AG08396 (cell line): Measurements from ENCODE around the gene ERC1.

Source experiments
- DNase-seq: peaks from one replicate; pipeline ENCODE4 v3.0.0; 2012; ENCODE audit warnings: low spot score, mixed read lengths

Gene ERC1

GRCh38 chr12:990661-991349 lies at the start of gene ERC1:
Gene ERC1 (plus strand): TSS chr12:991223. CDS start chr12:1027904, 36,681 bp downstream.
- peak; percentile 96 for DNase-seq

DNA sequence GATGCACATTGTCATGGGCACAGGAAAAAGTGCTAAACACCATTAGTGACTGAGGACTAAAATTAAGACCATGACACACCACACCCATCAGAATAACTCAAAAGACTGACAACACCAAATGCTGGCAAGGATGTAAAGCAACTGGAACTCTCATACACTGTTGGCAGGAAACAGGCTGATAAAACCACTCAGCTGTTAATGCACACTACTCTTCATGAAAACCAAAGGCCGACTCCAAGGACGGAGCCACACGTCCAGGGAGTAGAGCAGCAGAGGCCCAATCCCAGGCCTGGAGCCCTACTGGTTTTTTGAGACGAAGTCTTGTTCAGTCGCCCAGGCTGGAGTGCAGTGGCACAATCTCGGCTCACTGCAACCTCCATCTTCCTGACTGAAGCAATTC lies 48.0 kb upstream of the ERC1 start:
- DNase-seq, result no peak

DNA sequence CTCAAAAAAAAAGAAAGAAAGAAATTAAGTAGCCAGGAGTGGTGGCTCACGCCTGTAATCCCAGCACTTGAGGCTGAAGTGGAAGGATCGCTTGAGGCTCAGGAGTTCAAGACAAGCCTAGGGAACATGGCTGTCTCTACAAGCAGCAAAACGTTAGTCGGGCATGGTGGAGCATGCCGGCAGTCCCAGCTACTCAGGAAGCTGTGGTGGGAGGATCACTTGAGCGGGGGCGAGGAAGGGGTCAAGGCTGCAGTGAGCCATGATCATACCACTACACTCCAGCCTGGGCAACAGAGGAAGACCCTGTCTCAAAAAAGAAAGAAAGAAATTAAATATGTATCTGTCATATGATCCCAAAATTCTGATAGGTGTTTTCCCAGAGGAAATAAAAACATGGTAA lies 46.8 kb upstream of the ERC1 start:
- no peak for DNase-seq

GRCh38 chr12:946212-946611 lies 44.8 kb upstream of the ERC1 start:
- DNase-seq, result no peak

DNA sequence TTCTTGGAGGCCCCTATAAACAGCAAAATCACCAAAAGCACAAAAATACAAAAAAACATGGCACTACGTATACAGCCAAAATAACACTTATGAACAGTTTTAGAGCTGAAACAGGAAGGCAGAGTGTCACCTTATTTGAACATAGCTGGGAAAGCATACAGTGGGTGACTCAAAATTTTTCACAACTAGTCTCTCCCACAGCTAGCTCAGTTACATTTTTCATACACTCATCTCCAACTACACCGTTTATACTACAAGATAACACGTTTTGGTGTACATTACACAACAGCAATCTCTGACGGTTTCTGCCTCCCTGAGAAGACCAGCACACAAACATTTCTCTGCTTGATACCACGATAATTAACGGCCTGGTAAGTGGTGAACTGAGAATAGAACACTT lies 44.4 kb upstream of the ERC1 start:
- DNase-seq, result no peak

GRCh38 chr12:948238-948637 lies 42.8 kb upstream of the ERC1 start:
- DNase-seq, result no peak

DNA sequence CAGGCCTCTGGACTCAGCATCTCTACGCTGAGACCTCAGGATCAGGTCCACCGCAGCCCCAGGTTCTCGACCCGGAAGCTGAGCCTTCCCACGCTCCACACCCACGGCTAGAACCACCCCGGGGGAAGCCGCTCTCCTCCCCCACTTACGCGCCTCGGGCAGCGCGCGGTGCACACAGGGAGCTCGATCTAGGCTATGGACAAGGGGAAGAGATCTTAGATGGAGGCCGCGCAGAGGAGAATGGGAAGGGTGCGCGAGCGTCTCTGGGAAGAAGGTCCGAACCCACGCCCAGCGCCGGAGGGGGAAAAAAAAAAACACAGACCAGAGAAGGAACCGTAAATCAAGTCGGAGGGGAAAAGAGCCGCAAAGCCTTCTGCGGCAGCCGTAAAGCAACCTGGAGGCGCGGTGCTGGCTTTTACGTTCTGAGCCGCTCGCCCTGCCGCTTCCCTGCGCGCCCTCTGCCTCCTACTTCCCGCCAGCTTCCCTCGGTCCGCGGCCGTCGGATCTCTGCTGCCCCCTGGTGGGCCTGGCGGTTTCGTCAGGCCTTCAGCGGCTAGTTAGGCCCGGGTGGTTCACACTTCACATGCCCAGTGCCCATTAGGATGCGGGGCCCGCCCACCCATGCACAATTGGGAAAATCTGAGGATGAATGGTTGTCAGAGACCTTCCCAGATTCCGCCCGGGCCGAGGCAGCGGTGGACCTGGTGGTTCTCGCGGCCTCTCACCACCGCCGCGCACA lies 41.4 kb upstream of the ERC1 start, which contains the start of gene RAD52:
Gene RAD52 (minus strand): TSS at position 242 of the 739 bp plus-strand sequence. CDS start 16,636 bp downstream, outside the sequence.
- peak; percentile 95 for DNase-seq

- DNase-seq, result no peak
Measured at GRCh38 chr12:951176-951575, 39.8 kb upstream of the ERC1 start.

GRCh38 chr12:953776-954175 lies 37.2 kb upstream of the ERC1 start:
- peak; percentile 35 for DNase-seq

- DNase-seq, result no peak
Measured at GRCh38 chr12:954741-955140, 36.3 kb upstream of the ERC1 start.

- no peak for DNase-seq
Measured at GRCh38 chr12:955939-956338, 35.1 kb upstream of the ERC1 start.

DNA sequence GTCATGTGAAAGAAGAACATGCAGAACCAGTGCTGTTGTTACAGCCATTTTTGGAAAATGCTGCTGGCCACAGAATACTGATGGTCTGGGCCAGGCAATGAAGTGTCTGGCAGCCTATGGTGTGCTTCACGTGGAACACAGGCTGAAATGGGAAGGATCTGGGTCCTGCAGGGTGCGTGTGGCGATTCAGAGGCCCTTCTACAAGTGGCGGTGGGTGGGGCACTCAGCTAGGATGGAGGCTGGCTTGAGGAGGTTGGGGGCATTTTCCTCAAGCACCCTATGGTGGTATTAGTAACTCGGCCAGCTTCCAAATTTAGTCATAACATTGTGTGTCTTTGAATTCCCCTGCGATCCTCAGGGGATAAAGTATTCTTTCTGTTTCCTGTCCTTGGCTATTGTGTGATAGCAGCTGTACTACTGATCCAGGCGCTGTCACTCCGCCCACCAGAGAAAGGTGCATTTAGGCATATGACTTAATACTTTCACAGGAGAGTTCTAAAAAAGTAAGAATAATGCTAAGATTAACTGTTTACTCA lies 32.4 kb upstream of the ERC1 start:
- DNase-seq, result no peak

DNA sequence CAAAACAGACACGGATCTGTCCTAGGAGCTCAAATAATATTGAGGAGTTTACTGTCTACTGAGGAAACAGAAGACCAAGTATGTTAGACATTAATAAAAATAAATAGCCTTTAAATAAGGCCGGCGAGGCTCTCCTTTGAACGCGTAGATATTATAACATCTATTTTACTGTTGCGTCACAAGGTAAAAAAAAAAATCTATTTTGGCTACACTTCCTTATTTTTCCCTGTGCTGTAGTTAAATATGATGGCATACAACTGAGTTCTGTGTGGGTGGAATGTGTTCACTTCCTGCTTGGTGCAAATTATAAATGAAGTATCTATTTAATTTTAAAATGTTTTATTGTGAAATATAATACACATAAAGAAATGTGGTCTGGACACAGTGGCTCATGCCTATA lies 24.3 kb upstream of the ERC1 start:
- DNase-seq, result no peak

DNA sequence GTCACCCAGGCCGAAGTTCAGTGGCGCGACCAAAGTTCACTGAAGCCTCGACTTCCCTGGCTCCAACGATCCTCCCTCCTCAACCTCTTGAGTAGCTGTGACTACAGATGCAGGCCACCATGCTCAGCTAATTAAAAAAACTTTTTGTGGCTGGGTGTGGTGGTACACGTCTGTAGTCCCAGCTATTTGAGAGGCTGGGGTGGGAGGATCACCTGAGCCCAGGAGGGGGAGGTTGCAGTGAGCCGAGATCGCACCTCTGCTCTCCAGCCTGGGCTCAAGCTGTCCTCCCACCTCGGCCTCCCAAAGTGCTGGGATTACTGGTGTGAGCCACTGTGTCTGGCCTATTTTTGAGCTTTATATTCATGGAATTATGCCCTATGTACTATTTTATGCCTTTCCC lies 23.4 kb upstream of the ERC1 start:
- DNase-seq, result no peak

- DNase-seq, result no peak
Measured at GRCh38 chr12:968545-968944, 22.5 kb upstream of the ERC1 start.

- no peak for DNase-seq
Measured at GRCh38 chr12:969821-970220, 21.2 kb upstream of the ERC1 start.

- no peak for DNase-seq
Measured at GRCh38 chr12:971991-972390, 19.0 kb upstream of the ERC1 start.

DNA sequence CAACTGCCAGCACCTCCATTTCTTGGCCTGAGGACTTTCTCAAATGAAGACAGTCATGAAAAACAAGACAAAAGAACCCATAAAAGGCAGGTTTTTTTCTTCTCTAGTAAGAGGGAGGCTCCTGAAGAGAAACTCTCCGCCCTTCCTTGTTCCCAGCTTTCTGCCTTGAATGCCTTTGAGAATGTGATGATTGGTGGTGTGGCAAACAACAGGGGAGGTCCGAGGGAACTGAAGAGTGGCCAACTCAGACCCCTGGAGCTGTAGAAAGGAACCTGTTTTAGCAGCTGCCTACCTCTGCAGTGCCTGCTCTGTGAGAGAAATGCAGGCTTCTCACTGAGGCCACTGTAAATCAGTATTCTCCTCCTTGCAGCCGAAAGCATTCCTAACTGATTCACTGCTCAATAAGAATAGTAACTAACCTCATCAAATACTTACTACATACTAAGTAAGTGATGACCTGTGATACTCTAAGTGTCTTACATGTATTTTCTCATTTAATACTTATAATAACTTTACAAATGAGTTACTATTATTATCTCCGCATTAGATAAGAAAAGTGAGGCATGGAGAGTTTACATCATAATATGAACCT lies 16.7 kb upstream of the ERC1 start:
- no peak for DNase-seq

DNA sequence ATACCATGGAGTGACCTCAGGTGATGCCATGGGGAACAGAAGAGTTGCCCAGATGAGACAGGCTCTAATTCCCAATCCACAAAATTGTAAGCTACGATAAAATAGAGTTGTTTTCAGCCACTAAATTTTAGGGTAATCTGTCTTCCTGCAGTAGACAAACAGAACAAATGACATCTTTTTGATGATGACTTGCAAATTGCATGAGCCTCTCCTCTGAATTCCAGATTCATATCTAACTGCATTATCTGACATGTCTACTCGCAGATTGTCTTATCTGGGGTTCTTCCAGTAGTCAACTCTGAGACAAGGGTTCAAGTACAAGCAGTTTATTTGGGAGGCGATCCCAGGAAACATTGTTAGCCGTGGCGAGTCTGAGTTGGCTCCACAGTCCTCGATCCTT lies 14.4 kb upstream of the ERC1 start:
- DNase-seq, result no peak

- DNase-seq, result no peak
Measured at GRCh38 chr12:977156-977555, 13.9 kb upstream of the ERC1 start.

DNA sequence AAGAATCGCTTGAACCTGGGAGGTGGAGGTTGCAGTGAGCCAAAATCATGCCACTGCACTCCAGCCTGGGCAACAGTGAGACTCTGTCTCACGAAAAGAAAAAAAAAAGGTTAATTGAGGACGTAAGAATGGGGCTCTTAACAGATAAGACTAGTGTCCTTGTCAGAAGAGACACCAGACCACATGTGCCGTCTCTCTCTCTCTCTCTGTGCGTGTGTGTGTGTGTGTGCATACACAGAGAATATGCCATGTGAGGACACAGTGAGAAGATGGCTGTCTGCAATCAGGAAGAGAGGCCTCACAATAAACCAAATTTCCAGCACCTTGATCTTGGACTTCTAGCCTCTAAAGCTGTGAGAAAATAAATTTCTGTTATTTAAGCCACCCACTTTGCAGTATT lies 11.7 kb upstream of the ERC1 start:
- no peak for DNase-seq

DNA sequence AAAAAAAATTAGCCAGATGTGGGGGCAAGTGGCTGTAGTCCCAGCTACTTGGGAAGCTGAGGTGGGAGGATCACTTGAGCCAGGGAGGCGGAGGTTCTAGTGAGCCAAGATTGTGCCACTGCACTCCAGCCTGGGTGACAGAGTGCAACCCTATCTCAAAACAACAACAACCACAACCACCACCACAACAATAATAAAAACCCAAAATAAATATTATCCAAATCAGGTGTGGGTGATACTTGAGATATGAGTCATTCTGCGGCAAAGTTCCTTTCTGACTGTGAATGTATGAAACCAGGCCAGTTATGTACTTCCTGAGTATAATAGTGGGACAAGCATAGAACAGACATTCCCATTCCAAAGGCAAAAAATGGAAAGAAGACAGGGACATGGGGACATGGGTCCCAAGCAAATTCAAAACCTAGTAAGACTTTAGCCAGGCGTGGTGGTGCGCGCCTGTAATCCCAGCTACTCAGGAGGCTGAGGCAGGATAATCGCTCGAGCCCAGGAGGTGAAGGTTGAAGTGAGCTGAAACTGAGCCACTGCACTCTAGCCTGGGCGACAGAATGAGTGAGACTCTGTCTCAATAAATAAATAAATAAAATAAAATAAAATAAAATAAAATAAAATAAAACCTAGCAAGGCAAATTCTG lies 9.7 kb upstream of the ERC1 start:
- DNase-seq, result no peak

- no peak for DNase-seq
Measured at GRCh38 chr12:981961-982360, 9.1 kb upstream of the ERC1 start.
